ENCODE data around the gene CACHD1.

CACHD1 gene

DNA sequence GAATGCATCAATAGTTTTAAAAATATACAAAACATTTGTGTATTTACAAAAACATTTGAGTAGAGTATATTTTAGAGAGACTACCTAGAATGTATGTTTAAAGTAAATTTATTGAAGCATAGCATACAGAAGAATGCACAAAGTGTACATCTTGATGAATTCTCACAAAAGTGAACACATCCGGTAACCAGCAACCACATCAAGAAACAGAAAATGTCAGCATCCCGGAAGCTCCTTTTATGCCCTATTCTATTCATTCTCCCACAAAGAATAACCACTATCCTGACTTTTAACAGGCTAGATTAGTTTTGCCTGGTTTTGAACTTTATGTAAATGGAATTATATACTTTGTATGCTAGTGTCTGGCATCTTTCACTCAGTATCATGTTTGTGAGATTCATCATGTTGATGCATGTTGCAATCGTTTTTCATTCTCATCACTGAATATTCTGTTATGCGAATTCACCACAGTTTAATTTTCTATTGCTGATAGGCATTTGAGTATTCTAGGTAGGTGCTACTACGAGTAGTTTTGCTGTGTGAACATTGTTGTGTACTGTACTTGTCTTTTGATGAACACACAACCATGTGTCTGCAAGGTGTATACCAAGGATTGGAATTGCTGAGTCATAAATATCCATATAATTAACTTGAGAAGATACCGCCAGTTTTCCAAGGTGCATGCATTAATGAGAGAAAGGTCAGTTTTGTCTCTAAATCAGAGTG is 75.4 kb downstream of the CACHD1 start:
- in situ Hi-C loops (cut with MboI; ENCODE audit: low sequenced_read_pairs), result no loop called here

GRCh38 chr1:64546013-64546412 is 76.1 kb downstream of the CACHD1 start:
- in situ Hi-C loops (cut with MboI; ENCODE audit: low sequenced_read_pairs), result no loop called here

DNA sequence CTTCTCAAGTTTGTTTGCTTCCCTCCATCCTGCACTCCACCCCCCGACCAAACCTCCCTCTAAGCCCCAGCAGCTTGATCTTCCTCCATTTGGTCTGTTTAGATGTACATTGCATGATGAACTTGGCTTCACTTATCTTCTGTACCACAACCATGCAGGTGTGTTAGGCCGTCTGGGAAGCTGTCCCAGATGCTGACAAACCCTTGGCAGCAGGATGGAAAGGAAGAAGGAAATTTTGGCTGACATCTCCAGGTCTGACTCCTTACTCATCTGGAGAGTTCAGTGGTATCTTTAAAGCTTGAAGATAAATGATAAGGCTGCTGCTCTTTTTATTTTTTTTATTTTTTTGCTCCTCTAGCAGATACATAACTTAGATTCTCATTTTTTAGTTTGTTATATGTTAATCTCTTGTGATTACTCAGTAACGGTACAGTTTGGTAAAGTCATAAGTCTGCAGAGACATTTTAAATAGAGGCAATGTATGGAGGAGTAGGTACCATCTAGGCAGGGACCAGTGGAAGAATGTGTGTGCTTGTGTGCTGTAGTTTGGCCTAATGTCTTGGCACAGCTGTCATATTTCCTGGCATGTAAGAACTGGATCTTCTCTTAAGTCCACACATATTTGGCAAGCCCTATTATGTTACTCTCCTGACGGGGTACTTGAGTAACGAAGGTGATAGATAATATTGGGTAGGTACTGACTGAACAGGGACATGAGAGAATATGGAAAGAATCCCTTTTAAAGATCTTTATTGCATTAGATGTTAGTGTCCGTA is 79.7 kb downstream of the CACHD1 start:
- in situ Hi-C loops (cut with MboI; ENCODE audit: low sequenced_read_pairs), result no loop called here

DNA sequence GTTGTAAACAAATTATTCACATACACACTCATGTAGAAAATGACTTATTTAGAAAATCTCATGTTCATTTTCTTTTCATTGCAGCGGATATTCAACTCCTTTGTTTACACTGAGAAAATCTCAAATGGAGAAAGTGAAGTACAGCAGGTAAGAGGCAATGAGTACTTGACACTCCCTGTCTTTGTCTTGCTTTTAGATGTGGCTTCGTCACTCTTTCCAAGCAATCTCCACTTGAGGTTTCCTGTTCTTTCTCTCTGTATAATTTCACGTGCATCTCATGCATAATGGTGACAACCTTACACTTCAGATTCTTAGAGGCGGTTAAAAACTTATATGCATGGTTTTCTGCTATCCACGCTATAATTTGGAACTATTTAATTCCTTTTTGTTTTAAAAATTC is 80.6 kb downstream of the CACHD1 start:
- in situ Hi-C loops (cut with MboI; ENCODE audit: low sequenced_read_pairs), result no loop called here

DNA sequence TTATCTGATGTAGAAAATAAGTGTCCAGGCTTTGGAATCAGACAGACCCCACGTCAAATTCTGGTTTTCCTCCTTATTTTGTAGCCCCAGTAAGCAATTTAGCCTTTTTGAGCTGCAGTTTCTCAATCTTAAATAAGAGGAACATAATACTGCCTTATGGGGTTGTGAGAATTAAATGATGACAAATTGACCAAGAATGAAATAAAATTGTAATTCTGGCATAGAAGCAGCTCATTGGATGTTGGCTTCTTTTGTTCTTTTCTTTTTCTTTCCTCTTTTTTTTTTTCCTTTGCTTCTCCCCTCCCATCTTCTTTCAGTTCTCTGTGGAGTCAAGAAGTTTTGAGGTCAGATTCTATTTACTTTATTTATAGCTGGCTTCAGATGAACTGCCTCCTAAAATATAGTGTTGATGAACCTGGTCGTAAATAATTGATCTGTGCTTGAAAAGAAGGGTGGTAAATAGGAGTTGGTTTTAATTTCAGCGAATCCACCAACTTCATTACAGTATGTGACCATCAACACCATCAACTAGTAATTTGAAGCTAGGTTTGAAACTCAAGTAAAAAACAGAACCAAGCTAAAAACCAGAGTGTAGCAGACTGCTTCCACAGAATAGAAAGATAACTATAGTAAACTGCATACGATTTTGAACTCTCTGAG is 81.1 kb downstream of the CACHD1 start:
- in situ Hi-C loops (cut with MboI; ENCODE audit: low sequenced_read_pairs), result no loop called here

DNA sequence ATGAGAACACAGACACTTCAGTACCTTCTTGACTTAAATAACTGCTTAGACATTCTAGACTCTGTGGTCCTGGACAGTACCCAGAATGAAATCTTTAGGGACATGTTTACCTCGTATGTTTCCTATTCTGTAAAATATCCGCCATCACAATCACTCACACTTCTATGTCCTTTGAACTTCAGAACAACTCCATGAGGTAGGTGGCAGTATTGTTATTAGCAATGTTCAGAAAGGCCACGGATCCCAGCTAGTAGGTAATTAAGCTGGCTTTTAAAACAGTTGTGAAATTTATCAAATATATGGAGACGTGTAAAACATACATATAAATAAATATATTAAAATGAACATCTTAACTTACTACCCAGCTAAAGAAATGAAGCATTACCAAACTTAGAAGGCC is 83.4 kb downstream of the CACHD1 start:
- in situ Hi-C loops (cut with MboI; ENCODE audit: low sequenced_read_pairs), result no loop called here

GRCh38 chr1:64555947-64556346 is 86.0 kb downstream of the CACHD1 start:
- in situ Hi-C loops (cut with MboI; ENCODE audit: low sequenced_read_pairs), result no loop called here

DNA sequence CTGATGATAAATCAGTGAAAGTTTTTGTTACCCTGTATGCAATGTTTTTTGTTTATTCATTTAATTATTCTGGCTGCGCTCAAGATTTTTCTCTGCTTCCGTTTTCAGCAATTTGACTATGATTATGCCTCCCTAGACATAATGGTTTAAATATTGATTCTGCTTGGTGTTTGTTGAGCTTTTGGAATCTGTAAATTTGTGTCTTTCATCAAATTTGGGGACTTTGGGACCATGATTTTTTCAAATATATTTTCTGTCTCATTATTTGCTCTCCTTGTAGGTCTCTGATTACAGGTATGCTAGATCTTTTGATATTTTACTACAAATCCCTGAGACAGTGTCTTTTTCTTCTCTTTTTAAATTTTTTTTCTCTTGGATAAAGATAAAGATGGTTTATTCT is 92.1 kb downstream of the CACHD1 start:
- in situ Hi-C loops (cut with MboI; ENCODE audit: low sequenced_read_pairs), result no loop called here

DNA sequence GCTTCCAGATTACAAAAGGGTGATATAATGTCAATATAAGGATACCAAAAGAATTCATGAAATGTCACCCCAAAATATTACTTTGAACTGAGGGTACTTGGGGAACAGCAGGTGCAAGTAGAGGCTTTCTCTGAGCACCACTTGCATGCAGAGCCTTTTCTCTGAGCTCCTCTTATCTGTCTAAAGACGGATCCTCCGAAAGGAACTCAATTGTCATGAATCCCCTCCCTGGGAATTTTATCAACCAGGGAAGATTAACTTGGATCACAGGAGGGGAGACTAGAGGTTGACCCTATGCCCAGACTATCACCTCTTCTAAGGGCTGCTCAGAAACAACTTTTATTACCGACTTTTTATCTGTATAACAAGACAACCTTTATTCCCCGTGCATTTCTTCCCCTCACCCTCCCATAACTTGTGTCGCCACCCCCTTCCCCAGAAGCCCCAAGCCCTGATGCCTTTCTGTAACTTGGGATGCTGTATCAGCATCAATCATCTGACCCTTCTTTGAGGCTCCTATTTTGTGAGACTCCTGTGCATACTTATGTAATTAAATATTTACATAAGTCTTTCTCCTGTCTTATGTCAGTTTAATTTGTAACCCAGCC is 94.1 kb downstream of the CACHD1 start:
- in situ Hi-C loops (cut with MboI; ENCODE audit: low sequenced_read_pairs), result no loop called here

DNA sequence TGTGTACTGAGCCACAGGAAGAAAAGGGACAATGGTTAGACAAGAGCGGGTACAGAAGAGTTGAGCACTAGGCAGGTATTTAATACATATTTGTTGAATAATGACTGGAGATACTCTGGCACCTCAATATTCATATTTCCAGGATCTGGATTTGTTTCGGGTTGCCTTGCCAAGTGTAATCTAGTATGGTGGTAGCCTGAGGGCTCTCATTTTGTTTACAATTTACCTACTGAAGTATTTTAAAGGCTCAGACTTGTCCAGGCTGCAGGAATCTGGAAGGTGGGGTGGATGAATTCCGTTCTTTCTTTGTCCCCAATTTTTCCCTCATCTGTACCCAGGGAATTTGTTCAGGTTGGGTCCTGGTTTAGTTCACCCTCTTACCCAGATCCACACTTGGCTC is 95.0 kb downstream of the CACHD1 start:
- in situ Hi-C loops (cut with MboI; ENCODE audit: low sequenced_read_pairs), result no loop called here

DNA sequence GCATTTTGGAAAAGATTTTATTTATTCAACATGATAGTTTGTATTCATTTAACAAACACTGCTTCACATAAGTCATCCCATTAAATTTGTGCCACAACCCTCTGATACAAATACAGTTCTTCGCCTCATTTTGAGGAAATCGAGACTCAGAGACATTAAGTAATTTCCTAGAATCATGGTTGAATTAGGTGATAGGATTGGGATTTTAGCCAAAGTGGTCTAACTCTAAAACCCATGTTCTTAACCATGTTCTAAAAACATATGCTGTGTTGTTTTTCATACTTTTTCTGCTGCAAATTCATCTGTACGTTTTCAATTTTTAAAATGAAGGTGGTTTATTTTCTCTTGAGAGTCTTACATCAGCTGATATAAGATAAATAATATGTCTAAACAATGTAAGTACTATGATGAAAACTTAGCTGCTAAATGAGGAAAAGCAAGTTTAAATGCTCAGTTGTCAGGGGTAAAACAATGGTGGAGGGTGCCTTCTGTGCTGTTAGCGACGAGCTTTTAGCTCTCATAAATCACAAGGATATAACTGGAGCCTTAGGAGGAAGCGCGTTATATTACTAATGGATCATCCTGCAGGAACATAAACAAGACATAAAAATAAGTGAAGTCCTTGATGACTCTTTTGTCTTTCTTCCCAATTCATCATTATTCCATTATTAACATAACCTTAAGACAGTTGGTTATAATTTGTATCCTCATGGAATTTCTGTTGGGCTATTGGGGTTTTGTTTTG is 97.7 kb downstream of the CACHD1 start:
- in situ Hi-C loops (cut with MboI; ENCODE audit: low sequenced_read_pairs), result no loop called here

GRCh38 chr1:64568171-64568450 is 98.2 kb downstream of the CACHD1 start:
- in situ Hi-C loops (cut with MboI; ENCODE audit: low sequenced_read_pairs), result no loop called here

DNA sequence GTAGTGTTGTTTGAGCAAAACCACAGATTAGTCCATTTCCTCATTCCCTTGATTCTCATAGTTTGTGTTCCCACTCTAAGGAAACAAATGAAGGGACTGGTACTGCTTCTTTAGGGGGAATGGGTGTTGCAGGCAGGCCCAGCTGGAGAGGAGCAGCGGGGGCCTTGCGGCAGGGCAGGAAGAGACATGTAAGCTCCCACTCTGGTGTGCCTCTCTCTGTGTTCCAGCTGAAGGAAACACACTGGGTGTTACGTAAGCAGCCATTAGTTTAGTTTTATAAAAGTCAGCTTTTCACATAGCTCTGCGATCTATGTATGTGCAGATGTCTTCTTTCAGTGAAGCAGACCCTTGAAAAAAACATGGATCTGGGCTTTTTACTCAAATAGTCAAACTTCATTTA is 99.5 kb downstream of the CACHD1 start:
- in situ Hi-C loops (cut with MboI; ENCODE audit: low sequenced_read_pairs), result no loop called here

DNA sequence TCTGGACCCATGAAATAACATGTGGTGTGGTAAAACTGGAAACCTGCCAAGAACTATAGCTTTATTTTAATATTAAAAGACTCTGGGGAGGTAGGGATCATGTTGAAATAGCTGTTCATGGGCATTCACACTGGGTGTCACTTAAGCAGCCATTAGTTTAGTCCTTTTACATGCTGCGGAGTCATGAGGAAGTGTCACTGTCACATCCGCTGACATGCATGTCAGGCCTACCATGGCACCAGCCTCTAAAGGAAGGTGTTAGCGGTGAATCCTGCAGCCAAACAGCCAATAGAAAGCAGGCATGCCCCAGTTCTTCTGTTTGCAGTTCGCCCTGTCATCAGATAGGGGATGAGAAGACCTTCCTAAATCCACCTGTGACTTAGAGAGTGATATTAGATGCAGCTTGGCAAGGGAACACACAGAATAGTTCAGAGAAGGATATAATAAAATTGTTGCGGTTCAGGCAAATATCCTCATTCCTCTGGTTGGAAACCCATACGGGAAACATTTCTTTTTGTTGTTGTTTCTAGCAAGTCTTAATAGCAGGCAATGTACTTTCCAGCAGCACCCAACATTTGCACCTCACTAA is 100.4 kb downstream of the CACHD1 start:
- in situ Hi-C loops (cut with MboI; ENCODE audit: low sequenced_read_pairs), result no loop called here

- in situ Hi-C loops (cut with MboI; ENCODE audit: low sequenced_read_pairs), result no loop called here
These were observed 102.4 kb downstream of the CACHD1 start for GRCh38 chr1:64572222-64572900.

- in situ Hi-C loops (cut with MboI; ENCODE audit: low sequenced_read_pairs), result no loop called here
These were observed 104.4 kb downstream of the CACHD1 start for GRCh38 chr1:64574301-64574700.

DNA sequence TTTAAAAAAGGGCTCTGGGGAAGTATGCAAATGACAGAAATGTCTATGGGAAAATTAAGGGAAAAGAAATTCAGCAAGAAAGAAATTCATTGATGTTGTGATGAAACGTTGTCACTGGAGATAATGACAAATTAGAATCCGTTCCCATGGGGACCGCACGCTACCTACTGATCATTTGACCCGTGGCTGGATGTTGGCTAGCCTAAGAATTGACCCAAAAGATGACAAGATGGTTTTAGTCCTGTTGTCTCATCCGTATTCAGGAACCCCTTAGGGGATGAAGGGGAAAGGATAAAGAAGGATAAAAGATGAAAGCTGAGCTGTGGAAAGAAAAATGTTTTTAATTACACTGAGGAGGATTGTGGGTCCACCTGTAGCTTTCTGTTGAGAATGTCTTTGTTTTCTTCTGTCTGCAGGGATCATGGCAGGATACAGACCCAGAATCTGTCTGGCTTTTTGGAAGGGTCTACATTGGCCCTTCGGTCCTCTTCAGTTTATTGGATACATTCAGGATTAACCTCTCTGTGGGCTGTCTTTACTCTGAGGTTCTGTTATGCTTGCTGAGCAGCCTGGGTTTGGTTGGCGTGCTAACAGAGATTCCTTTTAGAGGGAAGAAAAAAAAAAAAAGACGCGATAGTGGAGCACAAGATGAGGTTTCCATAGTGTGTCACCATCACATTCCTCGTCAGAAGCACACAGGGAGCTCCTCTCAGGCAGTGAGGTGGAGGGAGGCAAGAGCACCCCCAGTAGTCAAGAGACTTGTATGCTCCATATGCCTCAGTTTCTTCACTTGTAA is 106.2 kb downstream of the CACHD1 start:
- in situ Hi-C loops (cut with MboI; ENCODE audit: low sequenced_read_pairs), result no loop called here

DNA sequence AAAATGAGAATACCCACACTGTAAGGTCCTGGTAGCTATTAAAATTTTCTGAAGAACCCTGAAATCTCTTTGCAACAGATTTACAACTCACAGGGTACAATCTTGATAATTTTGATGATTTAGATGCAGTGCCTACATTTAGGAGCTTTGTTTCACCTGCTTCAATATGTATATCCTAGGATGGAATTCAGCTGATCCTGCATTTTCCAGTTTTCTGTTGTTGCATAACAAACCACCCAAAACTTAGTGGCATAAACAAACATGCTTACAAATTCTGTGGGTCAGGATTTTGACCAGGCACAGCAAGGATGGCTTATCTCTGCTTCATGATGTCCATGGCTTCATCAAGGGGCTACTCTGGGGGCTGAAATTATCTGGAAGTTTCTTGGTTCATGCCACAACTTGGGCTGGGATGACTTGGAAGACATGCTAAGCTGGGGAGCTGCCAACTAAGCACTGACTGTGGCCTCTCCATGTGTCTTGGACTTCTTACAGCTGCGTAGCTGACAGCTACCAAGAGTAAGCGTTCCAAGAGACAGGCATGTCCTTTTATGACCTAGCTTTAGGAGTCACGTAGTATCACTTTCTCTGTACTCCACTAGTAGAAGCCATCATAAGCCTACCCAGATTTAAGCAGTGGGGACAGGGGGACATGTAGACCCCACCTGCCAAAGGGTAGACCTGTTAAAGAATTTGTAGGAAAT is 108.5 kb downstream of the CACHD1 start:
- in situ Hi-C loops (cut with MboI; ENCODE audit: low sequenced_read_pairs), result no loop called here

DNA sequence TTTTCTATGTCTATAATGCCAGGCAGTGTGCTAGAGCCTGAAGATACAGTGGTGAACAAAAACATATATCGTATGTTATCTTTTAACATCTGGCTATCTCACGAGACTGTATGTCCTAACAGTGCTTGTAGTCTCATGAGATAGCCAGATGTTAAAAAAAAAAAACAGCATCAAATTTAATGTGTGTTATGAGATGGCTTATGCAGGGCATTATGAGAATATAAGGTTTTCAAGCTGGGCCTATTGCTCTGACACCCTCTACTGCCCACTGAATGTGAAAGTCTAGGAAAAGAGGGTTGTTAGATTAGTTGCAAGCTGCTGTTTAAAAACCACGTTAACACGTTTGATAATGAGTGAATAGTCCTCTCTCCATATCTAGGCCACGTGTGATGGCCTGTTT is 109.8 kb downstream of the CACHD1 start:
- in situ Hi-C loops (cut with MboI; ENCODE audit: low sequenced_read_pairs), result no loop called here

Data from HL-60/S4 treated with phorbol 12-myristate 13-acetate at 8.2 ng/mL for 4 days and 3 days (cell line).